Memory B cell (primary cell): Measurements from ENCODE around the gene ALG1.

ENCODE experiments used
- ATAC-seq: fragments of 150-1000 bp; cut with Tn5 transposase; 2 replicates; pipeline ENCODE4 v1.10.0; 2021; ENCODE audit warnings: low read depth, mild to moderate bottlenecking, moderate library complexity
- DNase-seq, 2 donors: peaks; one replicate each; pipeline ENCODE4 v3.0.0; 2022; ENCODE audit warnings: low spot score in 2 of 2
- H3K27ac Mint-ChIP-seq: one replicate; pipeline ENCODE4 v1.8.0; 2022; ENCODE audit warnings: mild to moderate bottlenecking, moderate library complexity, mixed read lengths
- H3K27me3 Mint-ChIP-seq: one replicate; pipeline ENCODE4 v1.8.0; 2022; ENCODE audit warnings: mixed read lengths
- H3K36me3 Mint-ChIP-seq: one replicate; pipeline ENCODE4 v1.8.0; 2022; ENCODE audit warnings: mild to moderate bottlenecking, mixed read lengths
- H3K4me1 Mint-ChIP-seq: one replicate; pipeline ENCODE4 v1.8.0; 2022; ENCODE audit warnings: mixed read lengths
- H3K4me3 Mint-ChIP-seq: one replicate; pipeline ENCODE4 v1.8.0; 2022; ENCODE audit warnings: mild to moderate bottlenecking, moderate library complexity, mixed read lengths
- H3K9me3 Mint-ChIP-seq: one replicate; pipeline ENCODE4 v1.8.0; 2022; ENCODE audit warnings: mixed read lengths

Gene ALG1, protein sequence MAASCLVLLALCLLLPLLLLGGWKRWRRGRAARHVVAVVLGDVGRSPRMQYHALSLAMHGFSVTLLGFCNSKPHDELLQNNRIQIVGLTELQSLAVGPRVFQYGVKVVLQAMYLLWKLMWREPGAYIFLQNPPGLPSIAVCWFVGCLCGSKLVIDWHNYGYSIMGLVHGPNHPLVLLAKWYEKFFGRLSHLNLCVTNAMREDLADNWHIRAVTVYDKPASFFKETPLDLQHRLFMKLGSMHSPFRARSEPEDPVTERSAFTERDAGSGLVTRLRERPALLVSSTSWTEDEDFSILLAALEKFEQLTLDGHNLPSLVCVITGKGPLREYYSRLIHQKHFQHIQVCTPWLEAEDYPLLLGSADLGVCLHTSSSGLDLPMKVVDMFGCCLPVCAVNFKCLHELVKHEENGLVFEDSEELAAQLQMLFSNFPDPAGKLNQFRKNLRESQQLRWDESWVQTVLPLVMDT

DNA sequence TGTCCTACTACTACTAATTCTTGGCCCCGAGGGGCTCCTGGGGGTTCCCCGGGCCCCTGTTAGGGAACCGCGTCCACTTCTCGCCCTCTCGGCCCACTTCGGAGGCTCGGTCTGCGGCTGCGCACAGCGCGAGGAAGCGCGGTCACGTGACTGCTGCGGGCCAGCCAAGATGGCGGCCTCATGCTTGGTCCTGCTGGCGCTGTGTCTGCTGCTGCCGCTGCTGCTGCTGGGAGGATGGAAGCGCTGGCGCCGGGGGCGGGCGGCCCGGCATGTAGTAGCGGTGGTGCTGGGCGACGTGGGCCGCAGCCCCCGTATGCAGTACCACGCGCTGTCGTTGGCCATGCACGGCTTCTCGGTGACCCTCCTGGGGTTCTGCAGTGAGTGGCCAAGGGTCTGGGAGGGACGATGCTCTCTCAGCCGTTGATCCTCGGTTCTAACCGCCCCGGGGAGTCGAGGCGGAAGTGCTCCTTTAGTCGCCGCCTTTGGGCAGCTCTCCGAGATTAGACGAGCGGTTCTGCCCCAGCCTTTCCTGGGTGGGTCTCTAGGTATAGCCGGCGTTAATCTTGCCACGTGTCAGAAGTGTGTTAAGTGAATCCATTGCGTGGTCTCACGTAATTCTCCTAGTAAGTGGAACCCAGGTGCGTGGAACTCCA lies at the start of gene ALG1:
TSS of gene ALG1 (plus strand) at position 163 of the 653 bp plus-strand sequence. CDS start at position 170, 7 bp downstream.
- Mint-ChIP-seq H3K9me3 (no peaks in the 10 kb centered on the region), H3K27me3 (no peaks in the 10 kb centered on the region), H3K4me1 (peaks cover 32% of the 10 kb centered on the region), H3K36me3 (peaks cover 8% of the 10 kb centered on the region), H3K27ac (peak within 1 kb of the TSS; percentile 96), H3K4me3 (peak within 1 kb of the TSS; percentile 98)
- DNase-seq (peak; percentile 84 to 87), ATAC-seq (peak; percentile 90)

DNA sequence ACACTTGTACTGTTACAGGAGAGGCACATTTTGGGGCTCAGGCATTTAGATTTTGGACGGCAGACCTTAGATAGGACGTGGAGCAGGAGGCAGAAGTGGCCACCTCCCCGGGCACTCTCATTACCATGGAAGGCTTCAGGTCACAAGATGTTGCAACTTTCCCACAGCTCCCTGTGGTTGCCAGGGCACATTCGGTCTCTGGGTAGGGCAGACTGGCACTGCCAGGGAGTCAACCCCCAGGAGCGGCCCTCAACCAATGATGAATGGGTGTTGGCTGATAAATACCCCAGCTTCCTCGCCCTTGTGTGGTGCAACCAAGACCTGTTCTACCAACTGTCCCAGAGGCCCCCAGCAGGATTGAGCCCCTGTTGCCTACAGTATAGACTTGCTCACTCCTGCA lies 49.1 kb upstream of the ALG1 start:
- Mint-ChIP-seq H3K36me3 (peaks cover 2% of the 10 kb centered on the region), H3K4me3 (no peak overlapping the region), H3K27me3 (no peaks in the 10 kb centered on the region), H3K4me1 (no peaks in the 10 kb centered on the region), H3K27ac (no peak overlapping the region), H3K9me3 (no peaks in the 10 kb centered on the region)
- no peak for DNase-seq
- no peak for ATAC-seq

DNA sequence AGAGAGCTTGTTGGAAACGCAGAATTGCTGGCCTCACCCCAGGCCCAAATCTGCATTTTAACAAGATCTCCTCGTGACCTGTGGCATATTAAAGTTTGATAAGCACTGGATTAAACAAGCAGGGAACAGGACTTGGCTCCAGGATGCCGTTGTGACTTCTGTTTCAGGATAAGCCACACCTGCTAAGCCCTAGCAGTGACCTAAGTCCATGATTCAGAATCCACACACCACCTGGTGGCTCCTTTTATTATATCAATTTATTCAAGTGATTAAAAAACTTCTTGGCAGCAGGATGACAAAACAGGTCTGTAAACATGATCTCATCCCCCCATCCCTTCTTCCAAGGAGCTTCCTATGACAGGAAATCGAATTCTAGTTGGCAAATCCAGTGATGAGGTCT lies 47.0 kb upstream of the ALG1 start:
- DNase-seq (no peak), ATAC-seq (no peak)
- Mint-ChIP-seq H3K27me3 (no peaks in the 10 kb centered on the region), H3K4me1 (peaks cover 4% of the 10 kb centered on the region), H3K36me3 (peaks cover 8% of the 10 kb centered on the region), H3K9me3 (no peaks in the 10 kb centered on the region), H3K27ac (no peak overlapping the region), H3K4me3 (no peak overlapping the region)

DNA sequence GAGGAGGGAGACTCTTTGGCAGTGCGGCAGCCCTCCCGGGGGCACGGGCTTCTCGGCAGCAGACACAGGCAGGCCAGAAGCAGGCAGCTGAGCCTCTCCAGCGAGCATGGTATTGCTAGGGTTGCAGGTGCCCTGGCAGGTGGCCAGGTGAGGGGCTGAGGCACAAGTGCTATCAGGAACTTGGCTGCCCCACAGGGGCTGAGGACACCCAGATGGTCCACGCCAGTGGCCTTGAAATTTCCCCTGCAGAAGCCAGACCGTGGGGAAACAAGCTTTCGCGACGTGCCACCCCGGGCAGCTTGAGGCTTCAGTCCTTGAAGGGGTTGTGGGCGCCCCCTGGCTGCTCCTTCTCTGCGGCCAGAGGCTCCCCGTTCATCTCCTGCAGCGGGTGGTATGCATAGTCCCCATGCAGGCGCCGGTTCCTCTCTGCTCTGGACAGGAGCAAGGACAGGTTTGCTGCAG lies 46.4 kb upstream of the ALG1 start:
- peaks cover 8% of the 10 kb centered on the region for H3K36me3 Mint-ChIP-seq
- H3K4me3 Mint-ChIP-seq = no peak overlapping the region
- H3K9me3 Mint-ChIP-seq = no peaks in the 10 kb centered on the region
- peak; percentile 37 for ATAC-seq
- H3K27me3 Mint-ChIP-seq = no peaks in the 10 kb centered on the region
- DNase-seq = no peak
- no peak overlapping the region for H3K27ac Mint-ChIP-seq
- H3K4me1 Mint-ChIP-seq = peaks cover 4% of the 10 kb centered on the region

DNA sequence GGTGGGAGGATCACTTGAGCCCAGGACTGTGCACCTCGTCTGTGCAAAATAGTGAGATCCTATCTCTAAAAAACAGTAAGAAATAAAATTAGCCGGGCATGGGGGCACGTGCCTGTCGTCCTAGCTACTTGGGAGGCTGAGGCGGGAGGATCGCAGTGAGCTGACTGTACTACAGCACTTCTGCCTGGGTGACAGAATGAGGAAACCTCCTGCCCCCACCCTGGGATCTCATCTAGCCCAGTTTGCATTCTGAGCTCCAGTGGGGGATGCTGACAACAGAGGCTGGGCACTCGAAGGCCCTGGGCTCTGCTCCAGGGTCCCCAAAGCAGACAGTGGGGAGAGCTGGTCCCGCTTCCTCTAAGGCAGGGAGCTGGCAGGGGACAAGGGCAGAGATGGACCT lies 45.0 kb upstream of the ALG1 start:
- H3K27ac Mint-ChIP-seq = peak overlapping the region; percentile 6
- peaks cover 4% of the 10 kb centered on the region for H3K4me1 Mint-ChIP-seq
- peaks cover 9% of the 10 kb centered on the region for H3K36me3 Mint-ChIP-seq
- no peaks in the 10 kb centered on the region for H3K27me3 Mint-ChIP-seq
- H3K4me3 Mint-ChIP-seq = no peak overlapping the region
- no peak for ATAC-seq
- no peak for DNase-seq
- no peaks in the 10 kb centered on the region for H3K9me3 Mint-ChIP-seq

DNA sequence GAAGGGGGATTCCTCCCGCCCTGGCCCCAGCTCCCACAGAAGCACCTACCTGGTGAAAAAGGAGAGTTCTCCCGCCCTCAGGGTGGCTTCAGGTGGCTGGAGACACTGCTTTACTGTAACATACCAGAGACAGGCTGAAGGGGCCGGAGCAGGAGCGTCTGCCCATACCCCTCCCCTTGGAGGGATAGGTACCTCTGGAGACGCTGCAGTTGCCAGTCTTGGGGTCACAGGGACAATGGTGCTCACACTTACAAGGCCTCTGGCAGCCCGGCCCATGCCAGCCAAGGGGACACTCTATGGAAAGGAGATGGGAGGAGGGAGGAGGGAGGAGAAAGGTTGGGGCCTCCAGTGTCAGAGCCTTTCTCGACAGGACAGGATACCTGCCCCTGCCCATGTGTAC lies 44.6 kb upstream of the ALG1 start:
- peaks cover 9% of the 10 kb centered on the region for H3K36me3 Mint-ChIP-seq
- no peaks in the 10 kb centered on the region for H3K9me3 Mint-ChIP-seq
- H3K27me3 Mint-ChIP-seq = no peaks in the 10 kb centered on the region
- H3K4me3 Mint-ChIP-seq = no peak overlapping the region
- ATAC-seq (no peak), DNase-seq (no peak)
- H3K4me1 Mint-ChIP-seq = peaks cover 4% of the 10 kb centered on the region
- H3K27ac Mint-ChIP-seq = peak overlapping the region; percentile 6

DNA sequence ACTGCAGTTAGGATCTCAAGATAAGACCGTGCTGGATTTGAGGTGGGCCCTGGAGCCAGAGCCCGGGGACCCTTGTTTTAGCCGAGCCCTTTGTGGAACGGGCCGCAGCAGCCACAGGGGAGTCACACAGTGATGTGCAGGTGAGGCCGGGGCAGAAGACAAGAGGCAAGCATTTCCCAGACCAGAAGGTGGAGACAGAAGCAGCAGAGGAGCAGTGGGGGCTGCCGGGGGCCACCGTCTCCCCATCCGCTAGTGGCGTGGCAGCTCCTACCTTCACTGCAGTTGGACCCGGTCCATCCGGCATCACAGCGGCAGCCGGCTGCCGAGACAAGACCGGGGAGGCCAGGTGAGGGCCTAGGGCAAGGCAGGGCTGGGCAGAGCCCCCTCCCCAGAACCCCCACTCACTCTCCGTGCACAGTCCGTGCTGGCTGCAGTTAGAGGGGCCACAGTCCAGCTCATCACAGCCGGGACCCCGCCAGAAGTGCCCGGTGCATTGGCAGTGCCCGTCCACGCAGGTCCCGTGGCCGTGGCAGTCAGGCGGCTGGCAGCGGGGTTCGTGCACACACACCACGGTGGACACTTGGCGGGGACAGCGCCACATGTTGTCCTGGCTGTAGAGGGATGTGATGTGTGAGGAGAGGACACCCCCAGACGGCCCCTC lies 43.9 kb upstream of the ALG1 start:
- peaks cover 9% of the 10 kb centered on the region for H3K36me3 Mint-ChIP-seq
- no peaks in the 10 kb centered on the region for H3K27me3 Mint-ChIP-seq
- H3K4me3 Mint-ChIP-seq = no peak overlapping the region
- no peak overlapping the region for H3K27ac Mint-ChIP-seq
- peaks cover 6% of the 10 kb centered on the region for H3K4me1 Mint-ChIP-seq
- H3K9me3 Mint-ChIP-seq = no peaks in the 10 kb centered on the region
- ATAC-seq (no peak), DNase-seq (no peak)

DNA sequence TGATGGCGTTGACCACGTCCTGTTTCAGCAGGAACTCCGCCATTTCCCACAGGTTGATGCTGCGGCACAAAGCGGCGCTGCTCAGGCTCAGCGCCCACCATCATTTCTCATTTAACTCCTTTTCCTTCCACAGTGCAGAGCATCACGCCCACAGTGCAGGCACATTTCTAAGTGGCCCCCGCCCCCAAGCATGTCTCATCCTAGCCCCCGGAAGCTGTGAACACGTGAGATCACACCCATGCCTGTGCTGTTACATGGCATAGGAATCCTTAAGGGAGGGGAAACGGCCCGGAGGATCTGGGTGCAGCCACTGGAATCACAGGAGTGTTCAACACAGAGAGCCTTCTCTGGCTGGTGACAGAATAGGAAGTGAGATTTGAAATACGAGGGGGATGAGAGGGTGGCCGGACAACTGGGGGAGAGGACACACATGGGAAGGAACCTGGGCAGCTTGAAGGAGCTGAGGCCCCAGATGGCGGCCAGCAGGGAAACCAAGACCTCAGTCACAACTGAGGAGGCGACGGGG lies 42.6 kb upstream of the ALG1 start:
- DNase-seq (no peak), ATAC-seq (no peak)
- H3K4me1 Mint-ChIP-seq = peaks cover 10% of the 10 kb centered on the region
- no peaks in the 10 kb centered on the region for H3K27me3 Mint-ChIP-seq
- H3K9me3 Mint-ChIP-seq = no peaks in the 10 kb centered on the region
- H3K27ac Mint-ChIP-seq = no peak overlapping the region
- no peak overlapping the region for H3K4me3 Mint-ChIP-seq
- H3K36me3 Mint-ChIP-seq = peaks cover 9% of the 10 kb centered on the region

DNA sequence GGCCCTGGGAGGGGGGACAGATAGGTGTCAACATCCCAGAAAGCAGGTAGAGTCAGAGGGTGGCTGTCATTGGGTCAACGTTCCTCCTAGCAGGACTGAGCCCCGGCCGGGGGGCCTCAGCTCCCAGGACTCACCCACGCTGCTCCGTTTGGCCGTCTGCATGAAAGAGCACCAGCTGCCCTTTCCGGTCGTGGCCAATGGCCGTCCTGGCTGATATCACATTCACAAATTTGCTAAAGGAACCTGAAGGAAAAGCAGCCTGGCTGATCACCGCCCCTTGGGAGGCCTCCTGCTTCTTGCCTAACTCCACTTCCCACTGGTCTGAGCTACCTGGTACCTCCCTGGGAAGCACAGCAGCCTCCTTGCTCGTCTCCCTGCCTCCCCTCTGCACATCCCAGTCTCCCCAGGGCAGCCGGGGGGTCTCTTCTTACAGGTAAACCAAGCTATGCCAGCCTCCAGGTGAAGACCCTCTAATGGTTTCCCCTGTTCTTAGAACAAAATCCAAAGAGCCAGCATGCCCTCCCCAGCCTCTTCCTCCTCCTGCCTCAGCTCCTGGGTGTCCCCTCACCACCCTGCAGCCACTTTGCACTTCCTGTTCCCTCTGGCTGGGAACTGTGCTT lies 41.3 kb upstream of the ALG1 start:
- DNase-seq (no peak), ATAC-seq (no peak)
- Mint-ChIP-seq H3K27ac (no peak overlapping the region), H3K9me3 (no peaks in the 10 kb centered on the region), H3K27me3 (no peaks in the 10 kb centered on the region), H3K4me3 (no peak overlapping the region), H3K36me3 (peaks cover 9% of the 10 kb centered on the region), H3K4me1 (peaks cover 13% of the 10 kb centered on the region)

DNA sequence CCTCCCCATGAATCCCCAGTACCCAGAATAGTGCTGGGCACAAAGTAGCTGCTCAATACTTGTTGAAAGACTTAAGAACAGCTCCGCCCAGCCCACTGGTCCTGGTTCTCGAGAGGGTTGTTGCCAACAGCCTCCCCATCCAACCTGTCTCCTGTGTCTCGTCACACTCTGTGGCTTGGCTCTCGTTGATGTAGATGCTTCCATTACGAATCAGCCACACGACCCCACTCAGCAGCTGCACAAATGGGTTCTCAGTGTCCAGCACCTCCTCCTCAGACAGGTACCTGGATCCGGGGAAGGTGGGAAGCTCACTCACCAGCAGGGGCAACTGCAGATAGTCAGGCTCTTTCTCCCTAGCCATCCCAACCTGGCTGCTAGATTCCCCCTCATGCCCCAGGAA lies 40.0 kb upstream of the ALG1 start:
- peaks cover 14% of the 10 kb centered on the region for H3K4me1 Mint-ChIP-seq
- H3K27me3 Mint-ChIP-seq = peaks cover under 1% of the 10 kb centered on the region
- H3K4me3 Mint-ChIP-seq = no peak overlapping the region
- no peak for ATAC-seq
- peak overlapping the region; percentile 50 for H3K27ac Mint-ChIP-seq
- peaks cover 9% of the 10 kb centered on the region for H3K36me3 Mint-ChIP-seq
- no peak for DNase-seq
- no peaks in the 10 kb centered on the region for H3K9me3 Mint-ChIP-seq

DNA sequence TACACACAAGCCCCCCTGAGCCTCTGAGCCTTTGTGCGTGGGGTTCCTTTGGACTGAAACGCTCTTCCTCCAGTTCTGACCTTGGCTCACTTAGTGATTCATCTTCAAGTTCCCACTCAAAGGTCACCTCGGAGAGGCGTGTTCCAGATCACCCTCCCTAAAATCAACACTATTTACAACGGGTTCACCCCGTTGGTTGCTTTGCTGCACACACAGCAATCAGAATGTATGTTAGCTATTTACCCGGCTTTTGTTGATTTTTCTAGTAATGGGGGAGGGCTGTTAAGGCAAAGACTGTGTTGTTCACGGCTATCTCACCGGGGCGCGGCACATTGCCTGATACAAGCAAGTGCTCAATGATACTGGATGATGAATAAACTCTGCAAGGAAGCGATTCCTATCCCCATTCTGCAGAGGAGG lies 38.9 kb upstream of the ALG1 start:
- peaks cover 2% of the 10 kb centered on the region for H3K27me3 Mint-ChIP-seq
- no peaks in the 10 kb centered on the region for H3K9me3 Mint-ChIP-seq
- peaks cover 7% of the 10 kb centered on the region for H3K36me3 Mint-ChIP-seq
- H3K4me1 Mint-ChIP-seq = peaks cover 16% of the 10 kb centered on the region
- DNase-seq (no peak), ATAC-seq (no peak)
- H3K27ac Mint-ChIP-seq = peak overlapping the region; percentile 92
- peak overlapping the region; percentile 88 for H3K4me3 Mint-ChIP-seq

DNA sequence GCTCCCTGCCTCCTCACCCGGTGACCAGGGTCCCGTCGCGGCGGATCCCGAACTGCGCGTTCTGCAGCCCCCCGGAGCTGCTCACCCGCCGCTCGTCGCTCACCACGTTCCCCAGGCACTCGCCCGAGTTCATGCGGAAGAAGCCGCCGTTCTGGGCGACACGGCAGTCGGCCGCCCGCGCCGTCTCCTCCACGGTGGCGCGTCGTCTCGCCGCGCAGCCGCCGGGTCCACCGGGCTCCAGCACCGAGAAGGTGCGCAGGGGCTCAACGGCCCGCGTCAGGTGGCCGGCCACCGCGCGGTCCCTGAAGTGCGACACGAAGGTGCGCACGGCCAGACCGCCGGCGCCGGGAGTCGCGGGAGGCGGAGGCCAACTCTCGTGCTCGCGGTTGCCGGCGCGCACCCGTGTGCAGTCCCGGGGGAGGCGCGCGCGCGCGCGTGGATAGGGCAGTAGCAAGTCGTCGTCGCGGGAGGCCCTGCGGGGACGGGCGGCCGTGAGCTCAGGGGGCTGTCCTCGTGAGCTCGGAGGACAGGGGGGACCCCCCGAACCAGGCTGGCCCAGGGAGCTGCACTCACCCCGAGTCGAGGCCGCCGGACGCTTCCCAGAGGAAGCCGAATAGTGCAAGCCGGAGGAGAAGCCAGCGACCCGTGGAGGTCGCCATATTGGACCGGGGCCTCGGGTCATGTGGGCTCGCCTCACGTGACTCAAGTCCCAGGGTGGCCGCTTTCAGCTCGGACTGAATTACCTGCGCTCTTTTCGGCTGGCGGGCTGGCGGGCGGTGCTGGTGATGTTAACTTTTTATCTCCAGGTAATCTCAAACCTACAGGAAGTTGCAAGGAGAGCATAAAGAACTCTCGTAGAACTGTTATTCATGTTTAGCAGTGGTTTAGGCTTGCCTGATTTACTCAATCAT lies 38.1 kb upstream of the ALG1 start, which contains the start of gene NAGPA:
TSS of gene NAGPA (minus strand) at position 680 of the 911 bp plus-strand sequence. CDS start at position 659, 21 bp downstream.
- peaks cover 2% of the 10 kb centered on the region for H3K27me3 Mint-ChIP-seq
- peak; percentile 92 for ATAC-seq
- H3K4me1 Mint-ChIP-seq = peaks cover 16% of the 10 kb centered on the region
- peak within 1 kb of the TSS; percentile 88 for H3K4me3 Mint-ChIP-seq
- DNase-seq = peak; percentile 77 to 84
- H3K27ac Mint-ChIP-seq = peak within 1 kb of the TSS; percentile 92
- no peaks in the 10 kb centered on the region for H3K9me3 Mint-ChIP-seq
- H3K36me3 Mint-ChIP-seq = peaks cover 6% of the 10 kb centered on the region

DNA sequence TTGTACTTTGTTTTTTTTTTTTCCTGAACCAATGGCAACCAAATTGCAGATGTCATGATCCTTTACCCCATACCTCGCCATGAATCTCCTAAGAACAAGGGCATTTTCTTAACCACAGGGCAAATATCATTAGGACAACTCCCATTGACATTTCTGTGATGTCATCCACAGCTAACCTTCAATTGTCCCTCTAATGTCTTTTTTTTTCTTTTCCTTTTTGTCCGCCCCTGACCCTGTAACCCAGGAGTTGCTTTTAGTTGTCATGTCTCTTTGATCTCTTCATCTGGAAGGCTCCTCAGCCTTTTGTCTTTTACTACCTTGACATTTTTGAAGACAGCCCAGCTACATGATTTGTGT lies 37.5 kb upstream of the ALG1 start:
- DNase-seq (no peak), ATAC-seq (no peak)
- peaks cover 14% of the 10 kb centered on the region for H3K4me1 Mint-ChIP-seq
- no peaks in the 10 kb centered on the region for H3K9me3 Mint-ChIP-seq
- peak overlapping the region; percentile 92 for H3K27ac Mint-ChIP-seq
- peaks cover 2% of the 10 kb centered on the region for H3K27me3 Mint-ChIP-seq
- peaks cover 3% of the 10 kb centered on the region for H3K36me3 Mint-ChIP-seq
- peak overlapping the region; percentile 88 for H3K4me3 Mint-ChIP-seq
